Upper lobe of left lung (tissue), 6 donors: ENCODE data around the gene GPC1. TPM values are rescaled to one million over a fixed set of nuclear protein-coding genes. Genes with fewer than 3 reads are reported as not detected.

Experiments used
- ATAC-seq, 2 donors: fragments of 200-7000 bp; cut with Tn5 transposase; one replicate each; pipeline ENCODE4 v1.9.1; 2022; ENCODE audit warnings: mild to moderate bottlenecking in 2 of 2, moderate library complexity in 2 of 2; ENCODE audit not compliant: low FRiP score in 2 of 2
- DNase-seq, 2 donors: peaks; one replicate each; pipeline ENCODE4 v3.0.0-alpha.2; 2019 to 2020
- H3K27ac ChIP-seq, 4 donors: fragments of 200-600 bp; sonication (generic); one replicate each; pipeline ENCODE4 v1.5.1; 2016 to 2019
- H3K27me3 ChIP-seq, 4 donors: fragments of 200-600 bp; sonication (generic); one replicate each; pipeline ENCODE4 v1.5.1; 2017 to 2019
- H3K36me3 ChIP-seq, 4 donors: fragments of 200-600 bp; sonication (generic); one replicate each; pipeline ENCODE4 v1.5.1; 2016 to 2019
- H3K4me1 ChIP-seq, 4 donors: fragments of 200-600 bp; sonication (generic); one replicate each; pipeline ENCODE4 v1.5.1; 2018 to 2019
- H3K4me3 ChIP-seq, 4 donors: fragments of 200-600 bp; sonication (generic); one replicate each; pipeline ENCODE4 v1.5.1; 2017 to 2019; ENCODE audit warnings: mild to moderate bottlenecking in 2 of 4, moderate library complexity in 1 of 4
- H3K9me3 ChIP-seq, 4 donors: fragments of 200-600 bp; sonication (generic); one replicate each; pipeline ENCODE4 v1.5.1; 2018 to 2019
- EP300 ChIP-seq, 4 donors: sonication (generic); formaldehyde crosslinking; IDR thresholded peaks; one replicate each; pipeline ENCODE4 v1.5.1; 2017; ENCODE audit warnings: antibody characterized with exemption in 4 of 4, control low read depth in 2 of 4
- POLR2A ChIP-seq, 4 donors: fragments of 450-650 bp; IDR thresholded peaks; one replicate each; pipeline ENCODE4 v1.5.1; 2016 to 2017; ENCODE audit warnings: antibody characterized with exemption in 4 of 4, mild to moderate bottlenecking in 2 of 4
- POLR2AphosphoS5 ChIP-seq, 2 donors: sonication (generic); formaldehyde crosslinking; IDR thresholded peaks; one replicate each; pipeline ENCODE4 v1.5.1; 2017; ENCODE audit warnings: antibody characterized with exemption in 2 of 2
- WGBS, 2 donors: methylation state at CpG; one replicate each; pipeline ENCODE4 v1.1.5; 2017 to 2018; 5-methylcytosine and 5-hydroxymethylcytosine counted together
- total RNA-seq, 6 donors: library from RNA; depleted of rRNA in 4 of 6; stranded (reverse); fragments of >200 nt in 4 of 6; gene quantifications; one replicate each; pipeline versions ENCODE4 v1.1.0 to v1.2.1, GENCODE V29; 2016 to 2021
- TF ChIP-seq, protein P1 (sequence below), 6 experiments: fragments of 450-650 bp in 4 of 6; fragments of 200-600 bp in 2 of 6; sonication (generic) in 2 of 6; IDR thresholded peaks; one replicate each; pipeline ENCODE4 v1.5.1; 2016 to 2019; ENCODE audit warnings: antibody characterized with exemption in 6 of 6
- donor health status: DM: no; HTN: no; CAD: no; lungs with moderate emphysema.
- donor health status: DM: no; HTN: yes; CAD: no; lungs with severe emphysema.

The GPC1 gene
- total RNA-seq, 6 donors from 2014 or later: 16.8 to 45.5 (median 33.2) TPM

DNA sequence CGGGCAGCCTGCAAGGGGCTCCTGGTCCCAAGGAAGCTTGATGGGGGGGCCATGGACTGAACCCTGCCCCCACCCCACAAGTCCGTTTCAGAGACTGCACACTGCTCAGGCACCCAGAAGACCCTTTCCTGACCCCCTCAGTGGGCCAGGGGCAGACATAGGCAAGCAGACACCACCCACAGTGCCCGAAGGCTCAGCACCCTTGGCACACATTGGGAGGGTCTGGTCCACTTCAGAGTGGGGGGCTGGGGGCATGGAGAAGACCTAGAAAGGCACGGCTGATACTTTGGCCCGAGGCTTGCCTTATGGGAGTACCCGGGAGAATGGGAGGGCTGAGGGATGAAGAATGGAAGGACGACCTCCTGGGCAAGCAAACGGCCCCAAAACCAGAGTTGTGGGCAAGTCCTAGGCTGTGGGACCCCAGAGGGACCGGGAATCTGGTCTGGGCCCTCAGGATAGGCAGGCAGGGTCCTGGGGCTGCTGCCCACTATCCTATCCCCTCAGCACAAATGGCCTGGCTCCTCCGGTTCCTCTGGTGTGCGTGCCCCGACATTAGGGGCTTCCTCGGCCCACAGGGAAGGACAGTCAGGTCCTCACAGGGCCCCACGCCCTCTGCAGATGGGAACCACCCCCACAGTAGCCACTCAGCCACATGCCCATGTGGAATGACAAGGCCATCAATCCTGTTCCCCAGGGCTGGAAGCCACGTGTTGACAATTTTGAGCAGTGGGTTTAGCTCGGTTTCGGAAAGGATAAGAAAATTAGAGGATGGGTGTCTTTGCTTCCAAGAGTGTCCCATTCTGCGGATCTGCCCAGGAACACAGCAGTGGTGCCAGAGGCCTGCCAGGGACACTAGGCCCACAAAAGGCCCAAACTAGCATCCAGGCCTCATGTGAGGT, 15.0 kb upstream of the GPC1 start:
- TF ChIP-seq, protein P1, sequence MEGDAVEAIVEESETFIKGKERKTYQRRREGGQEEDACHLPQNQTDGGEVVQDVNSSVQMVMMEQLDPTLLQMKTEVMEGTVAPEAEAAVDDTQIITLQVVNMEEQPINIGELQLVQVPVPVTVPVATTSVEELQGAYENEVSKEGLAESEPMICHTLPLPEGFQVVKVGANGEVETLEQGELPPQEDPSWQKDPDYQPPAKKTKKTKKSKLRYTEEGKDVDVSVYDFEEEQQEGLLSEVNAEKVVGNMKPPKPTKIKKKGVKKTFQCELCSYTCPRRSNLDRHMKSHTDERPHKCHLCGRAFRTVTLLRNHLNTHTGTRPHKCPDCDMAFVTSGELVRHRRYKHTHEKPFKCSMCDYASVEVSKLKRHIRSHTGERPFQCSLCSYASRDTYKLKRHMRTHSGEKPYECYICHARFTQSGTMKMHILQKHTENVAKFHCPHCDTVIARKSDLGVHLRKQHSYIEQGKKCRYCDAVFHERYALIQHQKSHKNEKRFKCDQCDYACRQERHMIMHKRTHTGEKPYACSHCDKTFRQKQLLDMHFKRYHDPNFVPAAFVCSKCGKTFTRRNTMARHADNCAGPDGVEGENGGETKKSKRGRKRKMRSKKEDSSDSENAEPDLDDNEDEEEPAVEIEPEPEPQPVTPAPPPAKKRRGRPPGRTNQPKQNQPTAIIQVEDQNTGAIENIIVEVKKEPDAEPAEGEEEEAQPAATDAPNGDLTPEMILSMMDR (IDR thresholded peaks at IDR 0.05): no peak
- no peak for TF ChIP-seq EP300 (IDR thresholded peaks at IDR 0.05)
- no peak for TF ChIP-seq POLR2A (IDR thresholded peaks at IDR 0.05)
- no peak for TF ChIP-seq POLR2AphosphoS5 (IDR thresholded peaks at IDR 0.05)
- no peak overlapping the region for H3K27ac ChIP-seq
- WGBS, 2 donors: 88 to 90% methylated on average over 11 to 18 of the region's 18 CpGs
- ATAC-seq (no peak), DNase-seq (peak in 1 of 2 donors; percentile 14)
- no peaks in the 10 kb centered on the region for H3K27me3 ChIP-seq
- H3K36me3 ChIP-seq: no peaks in the 10 kb centered on the region
- no peaks in the 10 kb centered on the region for H3K4me1 ChIP-seq
- H3K4me3 ChIP-seq: no peak overlapping the region
- peaks cover 0 to 14% (median 6%) of the 10 kb centered on the region in 4 donors for H3K9me3 ChIP-seq

DNA sequence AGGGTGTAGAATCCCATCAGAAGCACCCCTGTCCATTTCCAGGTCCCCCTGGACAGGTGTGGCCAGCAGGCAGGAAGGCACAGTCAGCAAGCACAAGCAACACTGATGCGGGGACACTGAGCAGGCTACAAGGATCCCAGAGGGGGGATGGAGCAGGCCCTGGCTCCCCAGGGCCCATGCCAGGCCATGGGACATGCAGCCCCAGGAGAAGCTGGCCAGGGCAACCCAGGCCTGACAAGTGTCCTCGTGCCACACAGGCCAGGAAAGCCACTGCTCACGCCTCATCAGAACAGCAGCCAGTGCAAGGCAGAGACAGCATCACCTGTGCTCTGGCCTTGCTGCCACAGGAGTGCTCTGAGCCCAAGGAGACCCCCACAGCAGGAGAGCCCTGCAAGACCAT, 14.1 kb upstream of the GPC1 start:
- ATAC-seq (no peak), DNase-seq (no peak)
- Histone ChIP-seq H3K4me3 (no peak overlapping the region), H3K9me3 (peaks cover 0 to 14% (median 6%) of the 10 kb centered on the region in 4 donors), H3K27ac (no peak overlapping the region), H3K4me1 (no peaks in the 10 kb centered on the region), H3K36me3 (no peaks in the 10 kb centered on the region), H3K27me3 (no peaks in the 10 kb centered on the region)
- TF ChIP-seq EP300 (IDR thresholded peaks at IDR 0.05) (no peak), POLR2AphosphoS5 (IDR thresholded peaks at IDR 0.05) (no peak), POLR2A (IDR thresholded peaks at IDR 0.05) (no peak)
- TF ChIP-seq, protein P1 (IDR thresholded peaks at IDR 0.05): no peak
- WGBS, 2 donors: 92% methylated on average over 3 of the region's 3 CpGs; no CpG with 5 or more reads in 1 of the 2 donors

DNA sequence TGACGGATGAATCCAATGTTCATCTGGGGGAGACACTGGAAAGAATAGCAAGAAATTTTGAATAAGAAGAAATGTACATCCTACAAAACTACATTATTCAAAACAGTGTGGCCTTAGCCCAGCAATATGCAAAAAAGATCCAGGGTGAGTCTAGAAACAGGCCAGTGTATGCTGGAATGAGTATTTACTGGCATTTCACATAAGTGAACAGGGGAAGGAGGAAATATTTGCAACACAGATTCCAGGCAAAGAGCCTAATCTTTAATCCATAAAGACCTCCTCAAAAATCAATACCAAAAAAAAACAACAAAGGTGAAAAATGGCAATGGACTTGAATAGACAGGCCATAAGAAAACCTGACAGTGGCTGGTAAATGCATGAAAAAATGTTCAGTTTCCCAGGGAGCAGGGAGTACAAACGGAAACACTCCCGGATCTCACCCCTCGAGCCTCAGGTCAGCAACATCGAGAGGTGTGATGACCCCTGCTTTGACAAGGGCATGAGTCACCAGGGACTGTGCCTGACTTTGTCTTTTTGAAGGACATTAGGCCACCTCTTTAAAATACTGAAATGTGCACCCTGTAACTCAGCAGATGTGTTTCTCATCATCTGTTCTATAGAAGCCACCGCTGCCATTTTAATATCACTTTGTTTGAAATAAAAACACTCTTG, 12.7 kb upstream of the GPC1 start:
- Histone ChIP-seq H3K4me3 (no peak overlapping the region), H3K4me1 (no peaks in the 10 kb centered on the region), H3K27me3 (no peaks in the 10 kb centered on the region), H3K36me3 (no peaks in the 10 kb centered on the region), H3K9me3 (peaks cover 0 to 14% (median 6%) of the 10 kb centered on the region in 4 donors), H3K27ac (no peak overlapping the region)
- DNase-seq (peak in 1 of 2 donors; percentile 14), ATAC-seq (no peak)
- 66 to 81% methylated on average over 6 of the region's 6 CpGs for WGBS, 2 donors
- TF ChIP-seq POLR2A (IDR thresholded peaks at IDR 0.05) (no peak), POLR2AphosphoS5 (IDR thresholded peaks at IDR 0.05) (no peak), EP300 (IDR thresholded peaks at IDR 0.05) (no peak)
- TF ChIP-seq, protein P1 (IDR thresholded peaks at IDR 0.05): no peak

DNA sequence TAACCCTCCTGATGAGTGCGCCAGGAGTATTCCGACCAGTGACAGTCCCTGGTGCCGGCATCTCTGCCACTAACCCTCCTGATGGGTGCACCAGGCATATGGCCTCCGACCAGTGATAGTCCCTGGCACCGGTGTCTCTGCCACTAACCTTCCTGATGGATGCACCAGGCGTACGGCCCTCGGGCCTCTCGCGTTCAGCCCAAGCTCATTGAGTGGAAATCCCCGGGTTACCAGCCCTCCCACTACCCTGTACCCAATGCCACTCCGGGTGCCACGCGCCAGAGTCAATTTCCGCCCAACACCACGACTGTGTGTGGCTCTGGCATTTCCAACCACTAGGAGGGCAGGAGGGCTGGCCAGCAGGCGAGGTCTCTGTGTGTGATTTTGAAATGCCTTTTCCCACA, 11.7 kb upstream of the GPC1 start:
- DNase-seq: peak in 1 of 2 donors; percentile 17
- H3K27ac ChIP-seq: no peak overlapping the region
- 83 to 96% methylated on average over 8 to 17 of the region's 17 CpGs for WGBS, 2 donors
- no peak for ATAC-seq
- TF ChIP-seq, protein P1 (IDR thresholded peaks at IDR 0.05): no peak
- TF ChIP-seq POLR2A (IDR thresholded peaks at IDR 0.05): no peak
- no peak for TF ChIP-seq EP300 (IDR thresholded peaks at IDR 0.05)
- no peak for TF ChIP-seq POLR2AphosphoS5 (IDR thresholded peaks at IDR 0.05)
- no peaks in the 10 kb centered on the region for H3K27me3 ChIP-seq
- no peaks in the 10 kb centered on the region for H3K36me3 ChIP-seq
- peaks cover 0 to 13% (median 5%) of the 10 kb centered on the region in 4 donors for H3K9me3 ChIP-seq
- H3K4me1 ChIP-seq: no peaks in the 10 kb centered on the region
- no peak overlapping the region for H3K4me3 ChIP-seq
